Body of pancreas (tissue), 4 donors: ENCODE data around the gene TEX264. TPM values are rescaled to one million over a fixed set of nuclear protein-coding genes. Genes with fewer than 3 reads are reported as not detected.
A peak's percentile ranks its signal among the peaks of the same experiment; 100 is the strongest.

Source experiments
- ATAC-seq: fragments of 150-250 bp; one replicate; pipeline ENCODE4 v1.9.1; 2016
- DNase-seq, 4 donors: peaks; one replicate each; pipeline ENCODE4 v3.0.0-alpha.2; 2019
- H3K27ac ChIP-seq, 4 donors: fragments of 200-600 bp; sonication (generic); 1 replicate in 3 of 4; 2 replicates in 1 of 4; pipeline versions ENCODE4 v1.5.1 to v1.6.1; 2016 to 2019; ENCODE audit warnings: mild to moderate bottlenecking in 1 of 4, mixed read lengths in 1 of 4, moderate library complexity in 1 of 4
- H3K27me3 ChIP-seq, 2 donors: fragments of 200-600 bp; sonication (generic); one replicate each; pipeline ENCODE4 v1.6.0; 2016; ENCODE audit warnings: mild to moderate bottlenecking in 1 of 2
- H3K36me3 ChIP-seq, 2 donors: fragments of 200-600 bp; sonication (generic); replicated peaks in 1 of 2; 2 replicates each; pipeline ENCODE4 v1.5.1; 2016; ENCODE audit warnings: low read depth in 2 of 2; ENCODE audit not compliant: insufficient read depth in 1 of 2
- H3K4me1 ChIP-seq: fragments of 200-600 bp; sonication (generic); one replicate; pipeline ENCODE4 v1.6.0; 2016
- H3K4me3 ChIP-seq, 2 donors: fragments of 200-600 bp; sonication (generic); 1 replicate in 1 of 2; 2 replicates in 1 of 2; pipeline ENCODE4 v1.5.1; 2016 to 2019
- H3K9me3 ChIP-seq, 3 donors: fragments of 200-600 bp; sonication (generic); 1 replicate in 2 of 3; 2 replicates in 1 of 3; pipeline ENCODE4 v1.5.1; 2016
- CTCF ChIP-seq, 7 experiments: fragments of 450-650 bp in 4 of 7; fragments of 200-600 bp in 3 of 7; sonication (generic) in 3 of 7; IDR thresholded peaks; one replicate each; pipeline ENCODE4 v1.5.1; 2016 to 2019; ENCODE audit warnings: antibody characterized with exemption in 7 of 7
- POLR2A ChIP-seq, 3 donors: fragments of 450-650 bp; IDR thresholded peaks; one replicate each; pipeline ENCODE4 v1.6.1; 2016; ENCODE audit warnings: antibody characterized with exemption in 3 of 3, mild to moderate bottlenecking in 2 of 3
- WGBS, 2 donors: methylation state at CpG; one replicate each; pipeline ENCODE4 v1.1.5; 2017; 5-methylcytosine and 5-hydroxymethylcytosine counted together
- intact Hi-C: fragments of 100-400 bp; cut with DNase I; formaldehyde crosslinking; loops from one replicate; pipeline ENCODE4 v1.15.1; 2023
- total RNA-seq, 2 donors: library from RNA; depleted of rRNA; stranded (reverse); fragments of >200 nt; gene quantifications; one replicate each; pipeline ENCODE4 v1.1.0, GENCODE V29; 2016

Gene TEX264
- total RNA-seq, 2 donors from 2014 or later: 41.2 to 44.1 TPM

DNA sequence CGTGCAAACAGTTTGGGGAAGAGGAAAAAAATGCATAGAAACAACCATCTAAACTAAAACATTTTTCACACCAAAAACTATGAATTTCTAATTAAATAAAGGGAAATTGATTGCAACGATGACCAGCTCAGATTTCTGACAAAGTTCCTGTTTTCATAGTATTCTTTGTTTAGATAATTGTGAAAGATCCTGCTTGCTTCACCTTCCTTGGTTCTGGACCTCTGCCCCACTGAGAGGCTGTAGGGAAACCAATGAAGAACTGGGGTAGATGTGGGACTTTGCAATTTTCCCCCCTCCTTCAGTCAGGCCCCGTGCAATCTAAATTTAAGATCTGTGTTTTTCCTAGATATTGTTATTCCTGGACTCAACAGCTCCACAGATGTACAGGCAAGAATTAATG lies 13.8 kb upstream of the TEX264 start:
- ATAC-seq (no peak), DNase-seq (no peak)
- WGBS, 2 donors: 82 to 96% methylated on average over 3 of the region's 3 CpGs
- no peaks in the 10 kb centered on the region for H3K9me3 ChIP-seq
- no peak overlapping the region for H3K27ac ChIP-seq
- H3K4me1 ChIP-seq: no peaks in the 10 kb centered on the region
- H3K36me3 ChIP-seq: peaks cover 0 to 14% of the 10 kb centered on the region in 2 donors
- intact Hi-C loops: no loop called here
- TF ChIP-seq POLR2A (IDR thresholded peaks at IDR 0.05): no peak
- TF ChIP-seq CTCF (IDR thresholded peaks at IDR 0.05): no peak
- H3K4me3 ChIP-seq: no peak overlapping the region
- no peaks in the 10 kb centered on the region for H3K27me3 ChIP-seq

DNA sequence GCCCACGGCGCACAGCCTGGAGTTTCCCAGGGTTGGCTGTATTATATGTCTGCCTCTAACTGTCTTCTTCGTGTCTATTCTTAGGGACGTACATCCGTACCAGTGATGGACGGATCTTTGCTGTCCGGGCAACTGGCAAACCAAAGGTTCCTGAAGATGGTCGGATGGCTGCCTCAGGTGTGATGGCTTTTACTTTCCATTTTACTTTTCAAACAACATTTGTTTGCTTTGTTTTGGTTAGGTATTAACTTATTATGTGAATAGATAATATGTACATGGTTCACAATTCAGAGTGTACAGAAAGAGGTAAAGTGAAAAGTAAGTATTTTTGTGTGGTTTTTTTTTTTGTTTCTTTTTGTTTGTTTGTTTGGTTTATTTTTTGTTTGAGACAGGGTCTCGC lies 11.1 kb upstream of the TEX264 start:
- intact Hi-C loops: no loop called here
- no peak for DNase-seq
- Histone ChIP-seq H3K27ac (no peak overlapping the region), H3K9me3 (no peaks in the 10 kb centered on the region), H3K36me3 (peaks cover 0 to 20% of the 10 kb centered on the region in 2 donors), H3K4me1 (no peaks in the 10 kb centered on the region), H3K27me3 (no peaks in the 10 kb centered on the region), H3K4me3 (no peak overlapping the region)
- no peak for ATAC-seq
- WGBS, 2 donors: 88 to 91% methylated on average over 9 of the region's 9 CpGs
- TF ChIP-seq CTCF (IDR thresholded peaks at IDR 0.05) (no peak), POLR2A (IDR thresholded peaks at IDR 0.05) (no peak)

DNA sequence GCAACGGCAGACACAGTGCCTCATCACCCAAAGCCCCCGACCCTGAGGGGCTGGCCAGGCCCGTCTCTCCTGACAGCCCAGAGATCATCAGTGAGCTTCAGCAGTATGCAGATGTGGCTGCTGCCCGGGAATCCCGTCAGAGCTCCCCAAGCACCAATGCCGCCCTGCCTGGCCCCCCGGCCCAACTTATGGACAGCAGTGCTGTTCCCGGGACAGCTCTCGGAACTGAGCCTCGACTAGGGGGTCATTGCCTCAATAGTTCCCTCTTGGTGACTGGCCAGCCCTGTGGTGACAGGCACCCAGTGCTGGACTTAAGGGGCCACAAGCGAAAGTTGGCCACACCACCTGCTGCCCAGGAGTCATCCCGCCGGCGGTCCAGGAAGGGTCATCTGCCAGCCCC lies 8.6 kb upstream of the TEX264 start:
- no peak for TF ChIP-seq POLR2A (IDR thresholded peaks at IDR 0.05)
- no peak for TF ChIP-seq CTCF (IDR thresholded peaks at IDR 0.05)
- WGBS, 2 donors: 85 to 94% methylated on average over 4 to 14 of the region's 14 CpGs
- ATAC-seq: no peak
- no peaks in the 10 kb centered on the region for H3K4me1 ChIP-seq
- DNase-seq: no peak
- no peaks in the 10 kb centered on the region for H3K9me3 ChIP-seq
- peaks cover 0 to 15% of the 10 kb centered on the region in 2 donors for H3K36me3 ChIP-seq
- intact Hi-C loops: no loop called here
- H3K27ac ChIP-seq: no peak overlapping the region
- H3K27me3 ChIP-seq: no peaks in the 10 kb centered on the region
- H3K4me3 ChIP-seq: no peak overlapping the region

DNA sequence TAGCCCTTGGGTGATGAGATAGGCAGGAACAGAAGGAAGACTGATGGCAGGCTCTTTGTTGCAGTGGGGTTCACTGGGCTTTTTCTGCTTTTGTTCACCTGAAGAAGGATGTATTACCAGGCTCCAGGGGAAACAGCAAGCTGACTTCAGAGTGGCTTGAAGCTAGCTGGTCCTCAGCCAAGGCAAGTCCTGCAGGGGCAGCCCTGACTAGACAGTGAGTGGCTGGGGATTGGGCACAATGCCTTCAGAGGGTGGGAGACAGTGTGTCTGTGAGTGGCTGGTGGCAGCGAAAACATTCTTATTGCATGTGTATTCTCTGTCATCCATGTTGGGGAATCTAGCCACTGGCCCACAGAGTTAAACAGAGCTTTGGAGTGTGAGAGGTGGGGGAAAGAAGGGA lies 2.3 kb upstream of the TEX264 start:
- intact Hi-C loops: no loop called here
- ATAC-seq (no peak), DNase-seq (no peak)
- Histone ChIP-seq H3K27ac (no peak overlapping the region), H3K4me3 (no peak overlapping the region), H3K27me3 (no peaks in the 10 kb centered on the region), H3K36me3 (no peaks in the 10 kb centered on the region), H3K9me3 (no peaks in the 10 kb centered on the region), H3K4me1 (peaks cover 31% of the 10 kb centered on the region)
- no peak for TF ChIP-seq POLR2A (IDR thresholded peaks at IDR 0.05)
- no peak for TF ChIP-seq CTCF (IDR thresholded peaks at IDR 0.05)
- 88 to 100% methylated on average over 1 of the region's 1 CpG for WGBS, 2 donors

- intact Hi-C loops: loop anchor here (10.0 kb wide), 1 partner anchor 275 kb away; the partner anchor contains the start of gene RBM15B
- WGBS, 2 donors: 35% methylated on average over 7 to 9 of the region's 9 CpGs
- Histone ChIP-seq H3K36me3 (no peaks in the 10 kb centered on the region), H3K27me3 (no peaks in the 10 kb centered on the region), H3K4me1 (peaks cover 31% of the 10 kb centered on the region), H3K4me3 (no peak overlapping the region), H3K9me3 (no peaks in the 10 kb centered on the region), H3K27ac (no peak overlapping the region)
- TF ChIP-seq CTCF (IDR thresholded peaks at IDR 0.05) (peak; percentile 88 to 97 (median 95)), POLR2A (IDR thresholded peaks at IDR 0.05) (no peak)
- DNase-seq: peak; percentile 90 to 96 (median 92)
- peak; percentile 59 for ATAC-seq
Observed at GRCh38 chr3:51669241-51670052, 1.6 kb upstream of the TEX264 start.
